Peyer's patch (tissue), 4 donors: Measurements from ENCODE around the gene PBRM1. TPM values are rescaled to one million over a fixed set of nuclear protein-coding genes. Genes with fewer than 3 reads are reported as not detected.
A peak's percentile ranks its signal among the peaks of the same experiment; 100 is the strongest.

Experiments
- DNase-seq, 3 donors: peaks; one replicate each; pipeline ENCODE4 v3.0.0-alpha.2; 2017 to 2019
- H3K27ac ChIP-seq, 4 donors: fragments of 200-600 bp; sonication (generic); one replicate each; pipeline ENCODE4 v1.5.1; 2016 to 2019
- H3K27me3 ChIP-seq, 2 donors: fragments of 200-600 bp; sonication (generic); one replicate each; pipeline ENCODE4 v1.5.1; 2019
- H3K36me3 ChIP-seq, 3 donors: fragments of 200-600 bp; sonication (generic); one replicate each; pipeline ENCODE4 v1.5.1; 2016 to 2019
- H3K4me1 ChIP-seq, 4 donors: fragments of 200-600 bp; sonication (generic); one replicate each; pipeline ENCODE4 v1.5.1; 2016 to 2019
- H3K4me3 ChIP-seq, 4 donors: fragments of 200-600 bp; sonication (generic); 1 replicate in 3 of 4; 2 replicates in 1 of 4; pipeline ENCODE4 v1.5.1; 2016 to 2019; ENCODE audit warnings: mild to moderate bottlenecking in 1 of 4
- H3K9me3 ChIP-seq, 4 donors: fragments of 200-600 bp; sonication (generic); one replicate each; pipeline ENCODE4 v1.5.1; 2016 to 2019; ENCODE audit warnings: mild to moderate bottlenecking in 1 of 4
- POLR2A ChIP-seq, 2 donors: fragments of 450-650 bp; IDR thresholded peaks; one replicate each; pipeline ENCODE4 v1.5.1; 2017; ENCODE audit warnings: antibody characterized with exemption in 2 of 2, mild to moderate bottlenecking in 2 of 2, moderate library complexity in 2 of 2
- total RNA-seq, 4 donors: library from RNA; depleted of rRNA; stranded (reverse); fragments of >200 nt; gene quantifications; one replicate each; pipeline ENCODE4 v1.1.0, GENCODE V29; 2016
- TF ChIP-seq, protein P1 (sequence below), 6 experiments: fragments of 450-650 bp in 4 of 6; fragments of 200-600 bp in 2 of 6; sonication (generic) in 1 of 6; IDR thresholded peaks; one replicate each; pipeline ENCODE4 v1.5.1; 2017 to 2019; ENCODE audit warnings: antibody characterized with exemption in 6 of 6, mild to moderate bottlenecking in 3 of 6, moderate library complexity in 1 of 6

The PBRM1 gene
- total RNA-seq, 4 donors from 2014 or later: 68.1 to 120 (median 82.1) TPM

DNA sequence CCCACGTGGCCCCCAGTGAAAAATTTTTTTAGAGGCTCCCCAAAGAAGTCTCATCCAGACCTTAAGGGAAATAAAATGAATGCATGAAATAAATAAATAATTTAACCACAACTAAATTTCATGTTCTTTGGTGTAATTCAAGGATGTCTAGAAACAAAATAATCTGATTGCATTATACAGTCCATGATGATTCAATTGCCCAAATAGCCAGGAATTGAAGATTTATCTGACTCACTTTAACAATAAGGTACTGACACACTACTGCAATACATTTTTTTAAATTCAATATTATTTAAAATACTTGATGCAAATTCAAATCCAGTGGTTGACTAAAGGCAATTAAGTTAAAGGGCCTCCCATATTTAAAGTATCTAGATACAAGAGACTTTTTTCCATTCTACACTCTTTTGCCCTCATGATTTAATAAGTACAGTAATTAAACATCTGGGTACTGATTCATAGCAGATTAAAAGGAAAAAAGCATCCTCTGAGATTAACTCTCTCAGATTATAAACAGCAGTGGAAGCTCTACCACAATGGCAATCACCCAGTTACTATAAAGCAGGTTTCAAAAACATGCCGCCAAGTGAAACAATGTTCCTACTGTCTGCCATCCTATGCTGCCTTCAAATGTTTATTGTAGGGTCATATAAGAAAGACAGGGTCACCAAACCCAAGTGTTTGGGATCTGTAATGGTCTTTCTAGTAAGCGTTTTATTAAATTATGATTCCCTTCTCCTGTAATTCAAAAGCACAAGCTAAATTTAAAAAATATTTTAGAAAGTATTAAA is 139.4 kb downstream of the PBRM1 start:
- Histone ChIP-seq H3K4me1 (no peaks in the 10 kb centered on the region), H3K27me3 (no peaks in the 10 kb centered on the region), H3K9me3 (no peaks in the 10 kb centered on the region), H3K4me3 (no peak overlapping the region), H3K27ac (no peak overlapping the region), H3K36me3 (peaks cover 0 to 64% (median 0%) of the 10 kb centered on the region in 3 donors)
- DNase-seq: no peak
- no peak for TF ChIP-seq POLR2A (IDR thresholded peaks at IDR 0.05)
- TF ChIP-seq, protein P1, sequence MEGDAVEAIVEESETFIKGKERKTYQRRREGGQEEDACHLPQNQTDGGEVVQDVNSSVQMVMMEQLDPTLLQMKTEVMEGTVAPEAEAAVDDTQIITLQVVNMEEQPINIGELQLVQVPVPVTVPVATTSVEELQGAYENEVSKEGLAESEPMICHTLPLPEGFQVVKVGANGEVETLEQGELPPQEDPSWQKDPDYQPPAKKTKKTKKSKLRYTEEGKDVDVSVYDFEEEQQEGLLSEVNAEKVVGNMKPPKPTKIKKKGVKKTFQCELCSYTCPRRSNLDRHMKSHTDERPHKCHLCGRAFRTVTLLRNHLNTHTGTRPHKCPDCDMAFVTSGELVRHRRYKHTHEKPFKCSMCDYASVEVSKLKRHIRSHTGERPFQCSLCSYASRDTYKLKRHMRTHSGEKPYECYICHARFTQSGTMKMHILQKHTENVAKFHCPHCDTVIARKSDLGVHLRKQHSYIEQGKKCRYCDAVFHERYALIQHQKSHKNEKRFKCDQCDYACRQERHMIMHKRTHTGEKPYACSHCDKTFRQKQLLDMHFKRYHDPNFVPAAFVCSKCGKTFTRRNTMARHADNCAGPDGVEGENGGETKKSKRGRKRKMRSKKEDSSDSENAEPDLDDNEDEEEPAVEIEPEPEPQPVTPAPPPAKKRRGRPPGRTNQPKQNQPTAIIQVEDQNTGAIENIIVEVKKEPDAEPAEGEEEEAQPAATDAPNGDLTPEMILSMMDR (IDR thresholded peaks at IDR 0.05): no peak

DNA sequence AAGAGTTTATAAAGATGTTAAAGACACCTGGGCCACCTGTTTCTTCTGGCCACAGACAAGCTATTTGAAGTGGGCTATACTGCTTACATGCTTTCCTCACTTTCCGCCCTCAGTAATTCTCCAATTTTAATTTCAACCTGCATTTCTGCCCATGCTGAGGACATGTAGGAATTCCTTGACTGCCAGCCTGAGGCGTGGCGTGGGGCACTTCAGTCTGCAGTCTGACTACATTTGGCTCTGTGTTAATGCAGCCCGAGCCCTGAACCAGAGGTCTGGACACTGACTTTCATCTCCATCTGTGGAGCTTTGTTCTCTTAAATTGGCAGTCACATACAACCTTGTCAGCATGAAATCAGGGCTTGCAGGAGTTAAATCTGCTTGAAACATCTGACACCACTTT is 140.8 kb downstream of the PBRM1 start:
- no peaks in the 10 kb centered on the region for H3K9me3 ChIP-seq
- H3K4me3 ChIP-seq: no peak overlapping the region
- DNase-seq: no peak
- no peaks in the 10 kb centered on the region for H3K27me3 ChIP-seq
- no peaks in the 10 kb centered on the region for H3K4me1 ChIP-seq
- peaks cover 0 to 60% (median 0%) of the 10 kb centered on the region in 3 donors for H3K36me3 ChIP-seq
- H3K27ac ChIP-seq: no peak overlapping the region
- TF ChIP-seq, protein P1 (IDR thresholded peaks at IDR 0.05): no peak
- TF ChIP-seq POLR2A (IDR thresholded peaks at IDR 0.05): no peak

DNA sequence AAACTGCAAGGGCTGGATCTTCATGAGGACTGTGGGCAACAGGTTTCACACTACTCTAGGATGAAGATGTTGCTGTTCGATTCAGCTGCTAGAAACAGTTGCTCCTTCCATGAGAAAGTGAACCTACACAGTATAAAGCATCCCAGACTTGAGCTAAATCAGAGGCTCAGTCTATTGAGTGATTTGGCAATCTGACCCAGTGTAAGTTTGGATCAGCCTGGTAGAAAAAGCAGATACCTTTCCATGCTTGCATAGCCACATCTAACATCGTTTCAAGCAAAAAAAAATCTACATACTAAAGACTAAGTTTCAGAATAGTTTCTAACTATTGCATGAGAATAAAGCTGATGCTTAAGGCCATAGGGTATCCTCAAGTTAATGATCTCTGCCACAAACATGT is 144.7 kb downstream of the PBRM1 start:
- no peak overlapping the region for H3K27ac ChIP-seq
- H3K4me3 ChIP-seq: no peak overlapping the region
- peaks cover 3 to 24% (median 8%) of the 10 kb centered on the region in 4 donors for H3K4me1 ChIP-seq

DNA sequence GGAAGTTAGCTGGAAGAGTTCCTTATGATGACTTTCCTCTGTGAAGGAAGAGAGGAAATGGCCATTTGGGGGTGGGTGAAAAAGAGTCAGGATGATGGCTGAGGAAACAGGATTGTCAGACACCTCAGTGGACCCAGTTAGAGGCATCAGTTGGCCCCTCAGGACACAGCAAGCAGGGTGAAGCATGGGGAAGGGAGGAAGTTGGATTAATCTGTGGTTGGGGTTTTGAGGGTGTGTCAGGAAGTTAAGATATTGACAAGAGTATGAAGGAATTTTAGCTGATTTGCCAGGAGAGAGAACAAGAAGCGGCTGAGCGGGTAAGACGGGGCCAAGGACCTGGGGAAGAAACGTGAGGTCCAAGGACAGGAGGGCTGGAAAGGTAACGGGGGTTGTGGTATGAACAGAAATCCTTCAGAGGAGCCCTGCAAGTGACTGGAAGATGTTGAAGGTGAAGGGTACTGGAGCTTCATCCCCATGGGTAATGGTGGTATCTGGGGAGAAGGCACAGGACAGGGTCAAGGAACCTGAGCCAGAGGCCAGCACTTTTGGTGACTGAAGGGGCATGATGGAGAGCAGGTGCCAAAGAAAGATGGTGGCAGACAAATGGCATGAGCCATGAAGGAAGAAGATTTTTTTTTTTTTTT is 146.6 kb downstream of the PBRM1 start:
- Histone ChIP-seq H3K4me1 (peaks cover 4 to 31% (median 8%) of the 10 kb centered on the region in 4 donors), H3K27ac (no peak overlapping the region), H3K36me3 (peaks cover 0 to 17% (median 0%) of the 10 kb centered on the region in 3 donors), H3K9me3 (no peaks in the 10 kb centered on the region), H3K4me3 (no peak overlapping the region), H3K27me3 (no peaks in the 10 kb centered on the region)
- no peak for TF ChIP-seq POLR2A (IDR thresholded peaks at IDR 0.05)
- TF ChIP-seq, protein P1 (IDR thresholded peaks at IDR 0.05): no peak
- DNase-seq: no peak

More for the DNA sequence above, 144.7 kb downstream of the PBRM1 start:
- TF ChIP-seq POLR2A (IDR thresholded peaks at IDR 0.05): no peak
- TF ChIP-seq, protein P1 (IDR thresholded peaks at IDR 0.05): no peak
- H3K36me3 ChIP-seq: peaks cover 0 to 23% (median 0%) of the 10 kb centered on the region in 3 donors
- no peaks in the 10 kb centered on the region for H3K27me3 ChIP-seq
- no peak for DNase-seq
- no peaks in the 10 kb centered on the region for H3K9me3 ChIP-seq

DNA sequence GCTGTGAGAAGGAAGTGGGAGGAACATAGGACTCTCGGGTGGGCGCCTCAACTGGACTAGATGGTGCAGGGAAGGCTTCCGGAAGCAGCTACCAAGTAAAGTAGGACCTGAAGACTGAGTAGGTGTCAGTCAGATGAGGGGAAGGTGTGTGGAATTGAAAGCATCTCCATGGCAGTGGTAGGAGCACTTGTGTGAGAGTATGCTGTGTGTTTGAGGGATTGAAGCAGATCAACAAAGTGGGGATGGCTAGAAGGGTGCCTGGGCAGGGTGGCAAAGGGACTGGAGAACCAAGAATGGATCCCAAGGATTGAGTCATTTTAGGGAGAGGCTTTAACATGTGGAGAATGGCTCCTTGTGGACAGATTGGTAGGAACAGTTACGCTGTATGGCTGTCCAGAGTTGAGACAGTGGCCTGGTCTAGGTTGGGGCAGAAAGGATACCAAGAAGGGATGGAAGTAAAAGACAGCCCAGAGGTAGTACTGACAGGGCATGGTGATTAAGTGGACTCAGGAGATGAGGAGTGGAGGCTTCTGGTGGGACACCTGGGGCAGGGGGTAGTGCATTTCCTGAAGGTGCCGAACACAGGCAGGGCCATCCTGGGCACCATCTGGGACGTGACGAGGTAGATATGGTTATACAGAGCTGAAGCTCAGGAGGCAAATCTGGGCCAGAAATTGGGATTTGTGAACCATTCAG is 147.8 kb downstream of the PBRM1 start:
- peak overlapping the region in 3 of 4 donors; percentile 82 to 89 (median 85) for H3K27ac ChIP-seq
- TF ChIP-seq, protein P1 (IDR thresholded peaks at IDR 0.05): no peak
- TF ChIP-seq POLR2A (IDR thresholded peaks at IDR 0.05): no peak
- no peaks in the 10 kb centered on the region for H3K27me3 ChIP-seq
- peaks cover 0 to 12% (median 0%) of the 10 kb centered on the region in 3 donors for H3K36me3 ChIP-seq
- peak overlapping the region; percentile 60 to 73 (median 62) for H3K4me3 ChIP-seq
- H3K4me1 ChIP-seq: peaks cover 4 to 37% (median 12%) of the 10 kb centered on the region in 4 donors
- no peaks in the 10 kb centered on the region for H3K9me3 ChIP-seq
- no peak for DNase-seq
